MM.1S (cell line): ENCODE results near the gene UTS2B.
A peak's percentile ranks its signal among the peaks of the same experiment; 100 is the strongest.

Experiments
- DNase-seq: peaks from one replicate; pipeline ENCODE4 v3.0.0-alpha.2; 2015
- H2AFZ ChIP-seq: fragments of 300-600 bp; sonication (generic); 2 replicates; pipeline ENCODE4 v1.6.0; 2016; ENCODE audit warnings: antibody characterized with exemption, low read length
- H3F3A ChIP-seq: fragments of 300-600 bp; sonication (generic); 2 replicates; pipeline ENCODE4 v1.6.1; 2016; ENCODE audit warnings: mild to moderate bottlenecking, antibody characterized with exemption, low read length, moderate library complexity, mixed read lengths; ENCODE audit not compliant: insufficient read depth
- H3K27ac ChIP-seq: fragments of 300-600 bp; sonication (generic); 2 replicates; pipeline ENCODE4 v1.5.1; 2016; ENCODE audit warnings: mild to moderate bottlenecking, low read length
- H3K27me3 ChIP-seq: fragments of 300-600 bp; sonication (generic); replicated peaks from 2 replicates; pipeline ENCODE4 v1.6.0; 2016; ENCODE audit warnings: low read length; ENCODE audit not compliant: insufficient read depth
- H3K36me3 ChIP-seq: fragments of 300-600 bp; sonication (generic); replicated peaks from 2 replicates; pipeline ENCODE4 v1.6.1; 2016; ENCODE audit warnings: mild to moderate bottlenecking, low read length, mixed read lengths; ENCODE audit not compliant: insufficient read depth
- H3K4me1 ChIP-seq: fragments of 300-600 bp; sonication (generic); 2 replicates; pipeline ENCODE4 v1.6.1; 2016; ENCODE audit warnings: low read length, mixed read lengths
- H3K4me2 ChIP-seq: fragments of 300-600 bp; sonication (generic); 2 replicates; pipeline ENCODE4 v1.6.0; 2016; ENCODE audit warnings: low read depth, low read length
- H3K4me3 ChIP-seq: fragments of 300-600 bp; sonication (generic); 2 replicates; pipeline ENCODE4 v1.5.1; 2016; ENCODE audit warnings: low read length, mixed read lengths
- H3K79me2 ChIP-seq: fragments of 300-600 bp; sonication (generic); 2 replicates; pipeline ENCODE4 v1.6.1; 2016; ENCODE audit warnings: mixed run types, low read length, mixed read lengths
- H3K9ac ChIP-seq: fragments of 300-600 bp; sonication (generic); 2 replicates; pipeline ENCODE4 v1.6.1; 2016; ENCODE audit warnings: low read length, mixed read lengths
- H3K9me2 ChIP-seq: fragments of 300-600 bp; sonication (generic); replicated peaks from 2 replicates; pipeline ENCODE4 v1.6.1; 2016; ENCODE audit warnings: mild to moderate bottlenecking, low read length, mixed read lengths; ENCODE audit not compliant: insufficient read depth
- H3K9me3 ChIP-seq: fragments of 300-600 bp; sonication (generic); replicated peaks from 2 replicates; pipeline ENCODE4 v1.6.1; 2016; ENCODE audit warnings: mild to moderate bottlenecking, low read length, mixed read lengths; ENCODE audit not compliant: insufficient read depth
- H4K20me1 ChIP-seq: fragments of 300-600 bp; sonication (generic); 2 replicates; pipeline ENCODE4 v1.6.1; 2016; ENCODE audit warnings: mild to moderate bottlenecking, low read length, moderate library complexity, mixed read lengths; ENCODE audit not compliant: insufficient read depth
- EZH2 ChIP-seq: fragments of 300-600 bp; sonication (generic); optimal IDR thresholded peaks from 2 replicates; pipeline ENCODE3; 2017; ENCODE audit warnings: low read depth, mild to moderate bottlenecking, antibody characterized with exemption, low read length, mixed read lengths
- EZH2phosphoT487 ChIP-seq: fragments of 300-600 bp; sonication (generic); IDR thresholded peaks from 2 replicates; pipeline ENCODE4 v1.6.1; 2018; ENCODE audit warnings: antibody characterized with exemption, low read length
- TF ChIP-seq, protein P1 (sequence below): fragments of 300-600 bp; sonication (generic); IDR thresholded peaks from 2 replicates; pipeline ENCODE4 v1.5.1; 2016; ENCODE audit warnings: antibody characterized with exemption, low read length, mixed read lengths

Gene UTS2B

DNA sequence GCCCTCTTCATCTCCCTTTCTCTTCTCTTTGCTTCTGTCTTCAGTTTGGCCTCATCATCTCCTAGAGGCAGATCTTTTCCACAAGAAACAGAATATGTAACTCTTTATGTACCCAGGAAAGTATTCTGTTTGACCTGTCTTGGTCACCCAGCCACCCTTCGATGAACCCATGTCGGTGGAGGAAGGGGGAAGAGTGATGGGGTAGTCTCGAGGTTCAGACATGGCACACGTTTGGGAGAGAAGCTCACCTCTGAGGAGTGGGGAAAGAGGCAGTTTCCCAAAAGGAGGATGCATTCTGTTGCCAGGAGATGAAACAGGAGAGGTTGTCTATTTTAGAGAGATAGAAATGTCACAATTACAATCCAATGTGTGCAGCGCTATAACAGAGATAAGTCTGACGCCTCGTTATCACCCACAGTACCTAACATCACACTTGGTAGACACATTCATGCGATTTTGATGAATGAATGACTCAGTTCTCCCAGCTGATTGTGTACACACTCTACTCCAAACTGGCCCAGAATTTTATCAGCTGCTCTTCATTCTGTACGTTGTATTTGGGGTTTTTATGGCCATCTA lies 1.9 kb downstream of the UTS2B start:
- H3K4me3 ChIP-seq: peak overlapping the region; percentile 83
- H3K9ac ChIP-seq: peak overlapping the region; percentile 80; the same call in 1 of the 2 replicates
- H3K4me1 ChIP-seq: peaks cover 22% of the 10 kb centered on the region
- TF ChIP-seq EZH2 (no peak), EZH2phosphoT487 (no peak)
- no peak for DNase-seq
- peak overlapping the region; percentile 55; the same call in 1 of the 2 replicates for H3K27ac ChIP-seq
- no peaks in the 10 kb centered on the region for H3K9me2 ChIP-seq
- no peaks in the 10 kb centered on the region for H4K20me1 ChIP-seq
- H3K79me2 ChIP-seq: peaks cover 41% of the 10 kb centered on the region
- peak overlapping the region; percentile 91 for H2AFZ ChIP-seq
- no peaks in the 10 kb centered on the region for H3K36me3 ChIP-seq
- H3K4me2 ChIP-seq: peak overlapping the region; percentile 77
- peaks cover 11% of the 10 kb centered on the region for H3F3A ChIP-seq
- H3K27me3 ChIP-seq: no peaks in the 10 kb centered on the region
- H3K9me3 ChIP-seq: no peaks in the 10 kb centered on the region

DNA sequence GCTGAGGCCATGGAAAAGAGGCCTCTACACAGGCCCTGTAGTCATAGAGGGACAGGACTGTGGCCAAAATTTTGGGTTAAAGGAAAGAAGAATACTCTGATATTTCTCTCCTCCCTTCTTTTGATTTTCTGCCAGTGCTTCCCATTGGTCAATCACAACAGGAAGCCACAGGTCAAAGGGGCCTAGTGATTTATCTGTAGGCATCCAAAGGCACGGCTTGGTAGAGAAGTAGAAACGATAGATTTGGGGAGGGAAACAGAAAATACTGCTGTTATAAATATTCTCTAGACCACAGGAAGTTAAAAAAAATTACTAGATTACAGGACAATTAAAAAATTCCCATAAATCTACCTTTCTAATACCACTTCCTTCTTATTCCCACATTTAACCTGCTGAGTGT lies 2.8 kb downstream of the UTS2B start:
- DNase-seq: no peak
- peaks cover 22% of the 10 kb centered on the region for H3K4me1 ChIP-seq
- TF ChIP-seq, protein P1, sequence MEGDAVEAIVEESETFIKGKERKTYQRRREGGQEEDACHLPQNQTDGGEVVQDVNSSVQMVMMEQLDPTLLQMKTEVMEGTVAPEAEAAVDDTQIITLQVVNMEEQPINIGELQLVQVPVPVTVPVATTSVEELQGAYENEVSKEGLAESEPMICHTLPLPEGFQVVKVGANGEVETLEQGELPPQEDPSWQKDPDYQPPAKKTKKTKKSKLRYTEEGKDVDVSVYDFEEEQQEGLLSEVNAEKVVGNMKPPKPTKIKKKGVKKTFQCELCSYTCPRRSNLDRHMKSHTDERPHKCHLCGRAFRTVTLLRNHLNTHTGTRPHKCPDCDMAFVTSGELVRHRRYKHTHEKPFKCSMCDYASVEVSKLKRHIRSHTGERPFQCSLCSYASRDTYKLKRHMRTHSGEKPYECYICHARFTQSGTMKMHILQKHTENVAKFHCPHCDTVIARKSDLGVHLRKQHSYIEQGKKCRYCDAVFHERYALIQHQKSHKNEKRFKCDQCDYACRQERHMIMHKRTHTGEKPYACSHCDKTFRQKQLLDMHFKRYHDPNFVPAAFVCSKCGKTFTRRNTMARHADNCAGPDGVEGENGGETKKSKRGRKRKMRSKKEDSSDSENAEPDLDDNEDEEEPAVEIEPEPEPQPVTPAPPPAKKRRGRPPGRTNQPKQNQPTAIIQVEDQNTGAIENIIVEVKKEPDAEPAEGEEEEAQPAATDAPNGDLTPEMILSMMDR: no peak
- TF ChIP-seq EZH2 (no peak), EZH2phosphoT487 (no peak)
- no peaks in the 10 kb centered on the region for H3K9me2 ChIP-seq
- no peaks in the 10 kb centered on the region for H3K27me3 ChIP-seq
- H3K79me2 ChIP-seq: peaks cover 32% of the 10 kb centered on the region
- H3K36me3 ChIP-seq: no peaks in the 10 kb centered on the region
- H4K20me1 ChIP-seq: no peaks in the 10 kb centered on the region
- no peak overlapping the region for H3K27ac ChIP-seq
- H3K9ac ChIP-seq: no peak overlapping the region
- H3K4me3 ChIP-seq: no peak overlapping the region
- peaks cover 11% of the 10 kb centered on the region for H3F3A ChIP-seq
- no peak overlapping the region for H2AFZ ChIP-seq
- H3K9me3 ChIP-seq: no peaks in the 10 kb centered on the region
- H3K4me2 ChIP-seq: no peak overlapping the region

DNA sequence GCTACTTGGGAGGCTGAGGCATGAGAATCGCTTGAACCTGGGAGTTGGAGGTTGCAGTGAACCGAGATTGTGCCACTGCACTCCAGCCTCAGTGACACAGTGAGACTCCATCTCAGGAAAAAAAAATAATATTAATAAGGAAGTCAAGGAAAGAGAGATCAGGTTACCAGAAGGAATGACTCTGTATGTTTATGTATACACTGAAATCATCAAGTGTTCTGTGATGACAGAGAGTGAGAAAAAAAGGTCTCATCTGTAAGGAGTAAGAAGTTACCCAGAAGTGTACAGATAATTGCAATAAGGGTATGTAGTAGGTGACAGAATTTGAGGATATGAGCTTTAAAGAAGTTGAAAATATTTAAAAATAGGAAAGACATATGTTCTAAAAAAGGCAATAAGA lies 5.4 kb downstream of the UTS2B start:
- H2AFZ ChIP-seq: no peak overlapping the region
- H3K9me2 ChIP-seq: no peaks in the 10 kb centered on the region; the same call in 1 of the 2 replicates
- H3K4me3 ChIP-seq: no peak overlapping the region
- no peaks in the 10 kb centered on the region for H3K36me3 ChIP-seq
- no peak overlapping the region for H3K4me2 ChIP-seq
- no peak overlapping the region for H3K27ac ChIP-seq
- H3F3A ChIP-seq: peaks cover 11% of the 10 kb centered on the region
- peaks cover 6% of the 10 kb centered on the region for H3K79me2 ChIP-seq
- H3K9ac ChIP-seq: no peak overlapping the region
- H3K9me3 ChIP-seq: no peaks in the 10 kb centered on the region
- no peaks in the 10 kb centered on the region for H3K27me3 ChIP-seq
- TF ChIP-seq EZH2 (no peak), EZH2phosphoT487 (no peak)
- TF ChIP-seq, protein P1: no peak
- H3K4me1 ChIP-seq: peaks cover 9% of the 10 kb centered on the region
- no peaks in the 10 kb centered on the region for H4K20me1 ChIP-seq
- no peak for DNase-seq
